ENCODE measurements around the gene ACBD4. TPM values are rescaled to one million over a fixed set of nuclear protein-coding genes. Genes with fewer than 3 reads are reported as not detected.

ACBD4 gene
- total and polyA plus RNA-seq, 2 of the 4 experiments (the other 2 are of a cell fraction), result 2.3 to 5.7 TPM

DNA sequence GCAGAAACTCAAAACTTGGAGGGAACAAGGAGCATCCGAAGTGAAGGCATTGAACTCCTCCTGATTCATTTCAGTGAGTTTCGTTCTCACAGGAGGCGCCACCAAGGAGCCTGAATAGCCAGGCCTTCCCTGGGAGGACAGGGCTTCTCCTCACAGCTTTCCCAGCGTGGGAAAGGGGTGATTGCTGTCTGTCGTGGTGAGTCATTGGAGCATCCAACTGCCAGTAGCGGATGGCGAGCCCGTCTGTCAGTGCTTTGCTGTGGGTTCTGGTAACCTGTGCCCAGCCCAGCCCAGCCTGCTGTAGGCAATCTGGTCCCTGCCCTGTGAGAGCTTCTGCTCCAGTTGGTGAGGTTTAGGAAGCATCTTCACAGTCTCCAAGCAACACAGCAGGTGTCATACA is 31.5 kb upstream of the ACBD4 start:
- CTCF ChIA-PET, result interaction anchor here (1.1 kb wide), 1 partner anchor 10 kb away, joined by 6 read pairs; no protein-coding TSS in a partner anchor
- no peak for TF ChIP-seq RFX5 (IDR thresholded peaks at IDR 0.05; ENCODE audit: low read depth, low read length)
- TF ChIP-seq RAD21 (IDR thresholded peaks at IDR 0.05; ENCODE audit: low read length), result no peak
- TF ChIP-seq CEBPB (IDR thresholded peaks at IDR 0.05; ENCODE audit: low read depth, low read length), result no peak
- TF ChIP-seq MAFK (IDR thresholded peaks at IDR 0.05; ENCODE audit: low read depth, low read length), result no peak
- no peak for TF ChIP-seq MXI1 (IDR thresholded peaks at IDR 0.05; ENCODE audit: borderline replicate concordance, low read depth, low read length)
- Histone ChIP-seq H3K36me3 (ENCODE audit: control insufficient read depth, insufficient read depth, low read length) (peaks cover 81% of the 10 kb centered on the region), H3K9me1 (ENCODE audit: insufficient read depth, low read length) (no peaks in the 10 kb centered on the region), H3K56ac (ENCODE audit: extremely low read depth, insufficient read depth, low read length) (no peak overlapping the region), H4K20me1 (ENCODE audit: insufficient read depth, low read length) (peaks cover 13% of the 10 kb centered on the region), H2AK5ac (ENCODE audit: low read depth, low read length) (no peak overlapping the region), H3K14ac (replicated peaks; ENCODE audit: low read depth, low read length) (no peak overlapping the region), H4K8ac (ENCODE audit: low read depth in 2 of 2, low read length in 2 of 2) (no peak overlapping the region), H3K18ac (ENCODE audit: low read depth, low read length) (no peak overlapping the region), H3K79me1 (ENCODE audit: low read depth in 1 of 2, low read length in 2 of 2) (peaks cover 4 to 43% of the 10 kb centered on the region in 2 experiments; a peak in 2 of 4 replicates), H3K27ac (ENCODE audit: insufficient read depth, low read length) (no peak overlapping the region), H4K5ac (ENCODE audit: low read depth, low read length) (no peak overlapping the region), H3K9ac (ENCODE audit: low read depth, low read length) (no peak overlapping the region), H3K4me3 (ENCODE audit: insufficient read depth, low read depth, low read length) (no peak overlapping the region), H3K9me3 (ENCODE audit: control insufficient read depth, insufficient read depth, low read length) (no peaks in the 10 kb centered on the region), H2BK20ac (ENCODE audit: low read depth, low read length) (no peak overlapping the region), H2BK120ac (ENCODE audit: low read depth, low read length) (no peak overlapping the region), H3K4ac (ENCODE audit: low read depth, low read length) (no peak overlapping the region), H4K91ac (ENCODE audit: insufficient read depth, low read depth, low read length) (no peak overlapping the region), H3K27me3 (ENCODE audit: control insufficient read depth, insufficient read depth, low read length) (no peaks in the 10 kb centered on the region), H2AFZ (replicated peaks; ENCODE audit: low read length, poor library complexity) (no peak overlapping the region), H2BK5ac (ENCODE audit: low read depth, low read length, poor library complexity, severe bottlenecking) (no peak overlapping the region), H3K4me2 (ENCODE audit: low read depth, low read length) (no peak overlapping the region), H3K4me1 (ENCODE audit: control insufficient read depth, insufficient read depth, low read length) (no peaks in the 10 kb centered on the region), H2AK9ac (replicated peaks; ENCODE audit: low read depth, low read length, poor library complexity) (no peak overlapping the region), H2BK15ac (ENCODE audit: low read depth, low read length) (no peak overlapping the region), H3K23ac (ENCODE audit: low read depth, low read length) (no peak overlapping the region)
- ATAC-seq (ENCODE audit: low read depth) (no peak), DNase-seq (no peak)
- 66% methylated on average over 3 of the region's 8 CpGs; no CpG with 5 or more reads in 1 of the 2 experiments for WGBS, 2 experiments (ENCODE audit: extremely low coverage in 2 of 2, insufficient read length in 1 of 2)
- in situ Hi-C loops (cut with MboI; ENCODE audit: low sequenced_read_pairs) (no loop called here), dilution Hi-C loops (cut with HindIII; ENCODE audit: low sequenced_read_pairs, unreplicated experiment) (no loop called here), intact Hi-C loops (cut with micrococcal nuclease) (no loop called here)
- no TSS peak for BruUV-seq (replicated peaks)
- POLR2A ChIA-PET (ENCODE audit: unreplicated experiment), result no interaction called here

All from IMR-90 (cell line).